Smooth muscle cell (in vitro differentiated cells): ENCODE data around the gene C17orf75. TPM values are rescaled to one million over a fixed set of nuclear protein-coding genes. Genes with fewer than 3 reads are reported as not detected.
A peak's percentile ranks its signal among the peaks of the same experiment; 100 is the strongest.
"Not testable (repeated sequence)": the region's sequence is repeated elsewhere in the genome, so short reads cannot be mapped to it uniquely, and the experiment has no call there.

ENCODE experiments used
- DNase-seq: peaks from one replicate; lab custom pipeline; 2025; ENCODE audit not compliant: unreplicated experiment; lab: John Stamatoyannopoulos, UW
- H2AFZ ChIP-seq: fragments of 200-600 bp; sonication (generic); 2 replicates; pipeline ENCODE4 v1.6.0; 2016; ENCODE audit warnings: antibody characterized with exemption, low read depth, mild to moderate bottlenecking
- H3F3A ChIP-seq: fragments of 200-600 bp; sonication (generic); 2 replicates; pipeline ENCODE4 v1.6.0; 2017; ENCODE audit warnings: antibody characterized with exemption, low read depth
- H3K27ac ChIP-seq: fragments of 200-600 bp; sonication (generic); 2 replicates; pipeline ENCODE4 v1.5.1; 2016; ENCODE audit warnings: low read depth, mild to moderate bottlenecking
- H3K27me3 ChIP-seq: fragments of 200-600 bp; sonication (generic); 2 replicates; pipeline ENCODE4 v1.6.1; 2016; ENCODE audit warnings: low read depth, mild to moderate bottlenecking
- H3K36me3 ChIP-seq: fragments of 200-600 bp; sonication (generic); 2 replicates; pipeline ENCODE4 v1.5.1; 2016; ENCODE audit warnings: low read depth
- H3K4me1 ChIP-seq: fragments of 200-600 bp; sonication (generic); 2 replicates; pipeline ENCODE4 v1.5.1; 2016; ENCODE audit warnings: low read depth
- H3K4me2 ChIP-seq: fragments of 200-600 bp; sonication (generic); 2 replicates; pipeline ENCODE4 v1.6.0; 2016; ENCODE audit warnings: mild to moderate bottlenecking
- H3K4me3 ChIP-seq: fragments of 200-600 bp; sonication (generic); 2 replicates; pipeline ENCODE4 v1.5.1; 2016; ENCODE audit warnings: mild to moderate bottlenecking
- H3K79me2 ChIP-seq: fragments of 200-600 bp; sonication (generic); 2 replicates; pipeline ENCODE4 v1.6.0; 2016; ENCODE audit warnings: low read depth, mild to moderate bottlenecking
- H3K9ac ChIP-seq: fragments of 200-600 bp; sonication (generic); 2 replicates; pipeline ENCODE4 v1.6.0; 2016; ENCODE audit warnings: low read depth
- H3K9me3 ChIP-seq: fragments of 200-600 bp; sonication (generic); replicated peaks from 2 replicates; pipeline ENCODE4 v1.5.1; 2016; ENCODE audit warnings: low read depth
- H4K20me1 ChIP-seq: fragments of 200-600 bp; sonication (generic); 2 replicates; pipeline ENCODE4 v1.6.0; 2016; ENCODE audit warnings: low read depth
- CTCF ChIP-seq: fragments of 200-600 bp; sonication (generic); IDR thresholded peaks from 2 replicates; pipeline ENCODE4 v1.5.1; 2017; ENCODE audit warnings: borderline replicate concordance, mild to moderate bottlenecking, antibody characterized with exemption; ENCODE audit not compliant: insufficient read depth, poor library complexity, severe bottlenecking
- WGBS: methylation state at CpG from one replicate; pipeline ENCODE4 v1.1.7; 2016; ENCODE audit warnings: low lambda C conversion rate; 5-methylcytosine and 5-hydroxymethylcytosine counted together
- polyA plus RNA-seq: library from polyadenylated mRNA; unstranded; fragments of >200 nt; fragmentation: Nextera tagmentation; extraction: Ambion mirVana; gene quantifications from 2 replicates; pipeline ENCODE4 v1.2.1, GENCODE V29; 2016
- total RNA-seq: library from RNA; depleted of rRNA; stranded (reverse); fragments of >200 nt; gene quantifications from 2 replicates; pipeline ENCODE4 v1.2.3, GENCODE V29; 2014

The C17orf75 gene
- total and polyA plus RNA-seq, 2 experiments from 2014 or later = 10.2 to 15.2 TPM

GRCh38 chr17:32356378-32356743 is 14.4 kb upstream of the C17orf75 start:
- H3K36me3 ChIP-seq = peaks cover 10% of the 10 kb centered on the region
- peaks cover 100% of the 10 kb centered on the region for H3K79me2 ChIP-seq
- H3K4me2 ChIP-seq = no peak overlapping the region
- H3K27me3 ChIP-seq = no peaks in the 10 kb centered on the region
- no peaks in the 10 kb centered on the region for H3K9me3 ChIP-seq
- peaks cover 100% of the 10 kb centered on the region for H4K20me1 ChIP-seq
- no peak overlapping the region for H3K4me3 ChIP-seq
- peaks cover 11% of the 10 kb centered on the region for H3F3A ChIP-seq
- peak overlapping the region; percentile 37 for H3K27ac ChIP-seq
- no peak overlapping the region for H3K9ac ChIP-seq
- DNase-seq = no peak
- 95% methylated on average over 3 of the region's 3 CpGs for WGBS
- no peak overlapping the region for H2AFZ ChIP-seq
- H3K4me1 ChIP-seq = peaks cover 20% of the 10 kb centered on the region
- TF ChIP-seq CTCF = no peak

GRCh38 chr17:32355649-32356377 is 13.8 kb upstream of the C17orf75 start:
- Histone ChIP-seq H3K4me1 (peaks cover 20% of the 10 kb centered on the region), H3K4me3 (no peak overlapping the region), H2AFZ (no peak overlapping the region), H3K36me3 (peaks cover 5% of the 10 kb centered on the region), H4K20me1 (peaks cover 100% of the 10 kb centered on the region), H3F3A (peaks cover 11% of the 10 kb centered on the region), H3K9me3 (no peaks in the 10 kb centered on the region), H3K27ac (peak overlapping the region; percentile 37), H3K4me2 (peak overlapping the region; percentile 56), H3K9ac (no peak overlapping the region), H3K27me3 (no peaks in the 10 kb centered on the region), H3K79me2 (peaks cover 100% of the 10 kb centered on the region)
- no peak for DNase-seq
- no peak for TF ChIP-seq CTCF
- WGBS = 88% methylated on average over 6 of the region's 6 CpGs

- DNase-seq, H3K27me3 ChIP-seq, H3K9me3 ChIP-seq, H2AFZ ChIP-seq, H3K9ac ChIP-seq, H3K36me3 ChIP-seq, H3K27ac ChIP-seq: not testable (repeated sequence)
- Histone ChIP-seq H3F3A (peaks cover 11% of the 10 kb centered on the region), H3K79me2 (peaks cover 77% of the 10 kb centered on the region), H4K20me1 (peaks cover 73% of the 10 kb centered on the region), H3K4me3 (peak overlapping the region; percentile 96), H3K4me1 (peaks cover 25% of the 10 kb centered on the region), H3K4me2 (peak overlapping the region; percentile 98)
- WGBS = 88% methylated on average over 9 of the region's 9 CpGs
Observed at GRCh38 chr17:32352734-32353133, 10.8 kb upstream of the C17orf75 start.

GRCh38 chr17:32350666-32351418 is 8.9 kb upstream of the C17orf75 start:
- Histone ChIP-seq H2AFZ (no peak overlapping the region), H4K20me1 (peaks cover 54% of the 10 kb centered on the region)
- 1% methylated on average over 19 of the region's 20 CpGs for WGBS

More at GRCh38 chr17:32350666-32351418, 8.9 kb upstream of the C17orf75 start:
- H3K4me1 ChIP-seq = peaks cover 25% of the 10 kb centered on the region
- peak overlapping the region; percentile 96 for H3K4me3 ChIP-seq
- H3F3A ChIP-seq = peaks cover 11% of the 10 kb centered on the region
- H3K79me2 ChIP-seq = peaks cover 58% of the 10 kb centered on the region
- no peak for DNase-seq
- peak overlapping the region; percentile 100 for H3K9ac ChIP-seq
- H3K27me3 ChIP-seq = no peaks in the 10 kb centered on the region
- TF ChIP-seq CTCF = no peak
- H3K36me3 ChIP-seq = no peaks in the 10 kb centered on the region
- H3K4me2 ChIP-seq = peak overlapping the region; percentile 98
- H3K27ac ChIP-seq = peak overlapping the region; percentile 100
- no peaks in the 10 kb centered on the region for H3K9me3 ChIP-seq
